ENCODE data around the gene CCL14. TPM values are rescaled to one million over a fixed set of nuclear protein-coding genes. Genes with fewer than 3 reads are reported as not detected.

Gene CCL14
- total RNA-seq (ENCODE audit: unreplicated experiment), result not detected
- long read RNA-seq, result 0 reads

DNA sequence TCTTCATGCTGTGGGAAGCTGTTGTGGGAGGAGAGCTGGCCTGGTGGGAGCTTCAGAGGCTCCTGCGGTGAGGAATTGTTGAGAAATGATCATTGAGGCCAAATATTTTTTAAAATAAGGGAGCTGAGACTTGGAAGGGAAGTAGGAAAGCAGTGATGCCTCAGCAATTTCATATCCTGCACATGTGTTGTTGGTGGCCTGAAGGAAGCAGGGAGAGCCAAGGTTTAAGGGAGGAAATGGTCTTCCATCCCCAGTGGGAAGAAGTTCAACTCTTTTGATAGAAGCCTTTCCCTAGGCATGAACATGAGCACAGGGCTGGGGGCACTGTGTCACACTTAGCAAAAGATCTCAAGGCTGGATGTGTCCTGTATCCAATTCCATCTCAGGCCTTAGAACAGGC is at the start of gene CCL14:
TSS of gene CCL14 (minus strand) at position 87 of the 400 bp plus-strand sequence. CDS start at position 7, 80 bp downstream.
- H3K36me3 Mint-ChIP-seq (ENCODE audit: unreplicated experiment), result no peaks in the 10 kb centered on the region

DNA sequence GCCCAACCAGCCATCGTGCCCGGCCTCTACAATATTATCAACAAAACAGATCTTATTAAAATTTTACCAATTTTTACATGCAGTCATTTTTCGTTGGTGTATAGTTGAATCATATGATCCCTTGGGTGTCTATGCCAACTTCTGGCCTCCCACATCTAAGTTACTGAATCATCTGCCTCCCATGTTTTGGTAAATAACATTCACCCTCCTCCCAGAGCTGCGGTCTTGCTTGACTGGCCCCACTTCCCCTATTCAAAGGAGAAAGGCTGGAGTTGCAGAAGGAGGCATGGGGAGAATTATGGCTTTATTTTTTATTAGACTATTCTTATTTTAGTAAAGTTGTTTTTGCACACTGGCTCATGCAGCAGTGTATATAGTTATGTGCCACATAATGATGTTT is 49.7 kb upstream of the CCL14 start:
- TF ChIP-seq, protein P1, sequence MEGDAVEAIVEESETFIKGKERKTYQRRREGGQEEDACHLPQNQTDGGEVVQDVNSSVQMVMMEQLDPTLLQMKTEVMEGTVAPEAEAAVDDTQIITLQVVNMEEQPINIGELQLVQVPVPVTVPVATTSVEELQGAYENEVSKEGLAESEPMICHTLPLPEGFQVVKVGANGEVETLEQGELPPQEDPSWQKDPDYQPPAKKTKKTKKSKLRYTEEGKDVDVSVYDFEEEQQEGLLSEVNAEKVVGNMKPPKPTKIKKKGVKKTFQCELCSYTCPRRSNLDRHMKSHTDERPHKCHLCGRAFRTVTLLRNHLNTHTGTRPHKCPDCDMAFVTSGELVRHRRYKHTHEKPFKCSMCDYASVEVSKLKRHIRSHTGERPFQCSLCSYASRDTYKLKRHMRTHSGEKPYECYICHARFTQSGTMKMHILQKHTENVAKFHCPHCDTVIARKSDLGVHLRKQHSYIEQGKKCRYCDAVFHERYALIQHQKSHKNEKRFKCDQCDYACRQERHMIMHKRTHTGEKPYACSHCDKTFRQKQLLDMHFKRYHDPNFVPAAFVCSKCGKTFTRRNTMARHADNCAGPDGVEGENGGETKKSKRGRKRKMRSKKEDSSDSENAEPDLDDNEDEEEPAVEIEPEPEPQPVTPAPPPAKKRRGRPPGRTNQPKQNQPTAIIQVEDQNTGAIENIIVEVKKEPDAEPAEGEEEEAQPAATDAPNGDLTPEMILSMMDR (IDR thresholded peaks at IDR 0.05; ENCODE audit: partially characterized antibody, unreplicated experiment), result no peak
- no peak overlapping the region for H3K27ac Mint-ChIP-seq (ENCODE audit: unreplicated experiment)
- H3K4me3 Mint-ChIP-seq (ENCODE audit: unreplicated experiment), result no peak overlapping the region
- H3K9me3 Mint-ChIP-seq (ENCODE audit: unreplicated experiment), result no peaks in the 10 kb centered on the region
- peaks cover 2% of the 10 kb centered on the region for H3K27me3 Mint-ChIP-seq (ENCODE audit: unreplicated experiment)
- no peaks in the 10 kb centered on the region for H3K4me1 Mint-ChIP-seq (ENCODE audit: low read depth, unreplicated experiment)
- no peak for DNase-seq
- peaks cover 4% of the 10 kb centered on the region for H3K36me3 Mint-ChIP-seq (ENCODE audit: unreplicated experiment)

More for the DNA sequence above, at the start of gene CCL14:
- H3K9me3 Mint-ChIP-seq (ENCODE audit: unreplicated experiment), result no peaks in the 10 kb centered on the region
- TF ChIP-seq, protein P1 (IDR thresholded peaks at IDR 0.05; ENCODE audit: partially characterized antibody, unreplicated experiment), result no peak
- H3K4me1 Mint-ChIP-seq (ENCODE audit: low read depth, unreplicated experiment), result no peaks in the 10 kb centered on the region
- no peak within 1 kb of the TSS for H3K4me3 Mint-ChIP-seq (ENCODE audit: unreplicated experiment)
- no peaks in the 10 kb centered on the region for H3K27me3 Mint-ChIP-seq (ENCODE audit: unreplicated experiment)
- H3K27ac Mint-ChIP-seq (ENCODE audit: unreplicated experiment), result no peak within 1 kb of the TSS
- DNase-seq, result no peak

DNA sequence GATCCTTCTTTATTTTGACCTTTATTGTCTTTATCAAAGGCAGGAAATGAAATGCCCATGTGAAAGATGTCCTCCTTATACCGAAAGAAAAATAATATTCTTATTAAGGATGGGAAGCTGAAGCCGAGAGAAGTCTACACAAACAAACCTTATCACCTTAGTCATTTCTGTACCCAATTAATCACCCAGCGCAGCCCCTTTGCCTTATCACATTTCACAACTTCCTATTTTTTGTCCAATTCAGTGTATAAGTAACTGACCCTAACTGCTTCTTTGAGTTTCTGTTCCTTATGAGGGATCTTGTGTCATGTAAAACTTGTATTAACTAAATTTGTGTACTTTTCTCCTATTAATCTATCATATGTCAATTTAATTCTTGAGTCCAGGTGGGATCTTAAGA is 47.6 kb upstream of the CCL14 start:
- peaks cover 4% of the 10 kb centered on the region for H3K36me3 Mint-ChIP-seq (ENCODE audit: unreplicated experiment)
- no peak overlapping the region for H3K27ac Mint-ChIP-seq (ENCODE audit: unreplicated experiment)
- DNase-seq, result no peak
- no peak overlapping the region for H3K4me3 Mint-ChIP-seq (ENCODE audit: unreplicated experiment)
- peaks cover 9% of the 10 kb centered on the region for H3K4me1 Mint-ChIP-seq (ENCODE audit: low read depth, unreplicated experiment)
- peaks cover 4% of the 10 kb centered on the region for H3K27me3 Mint-ChIP-seq (ENCODE audit: unreplicated experiment)
- TF ChIP-seq, protein P1 (IDR thresholded peaks at IDR 0.05; ENCODE audit: partially characterized antibody, unreplicated experiment), result no peak
- peaks cover 2% of the 10 kb centered on the region for H3K9me3 Mint-ChIP-seq (ENCODE audit: unreplicated experiment)

DNA sequence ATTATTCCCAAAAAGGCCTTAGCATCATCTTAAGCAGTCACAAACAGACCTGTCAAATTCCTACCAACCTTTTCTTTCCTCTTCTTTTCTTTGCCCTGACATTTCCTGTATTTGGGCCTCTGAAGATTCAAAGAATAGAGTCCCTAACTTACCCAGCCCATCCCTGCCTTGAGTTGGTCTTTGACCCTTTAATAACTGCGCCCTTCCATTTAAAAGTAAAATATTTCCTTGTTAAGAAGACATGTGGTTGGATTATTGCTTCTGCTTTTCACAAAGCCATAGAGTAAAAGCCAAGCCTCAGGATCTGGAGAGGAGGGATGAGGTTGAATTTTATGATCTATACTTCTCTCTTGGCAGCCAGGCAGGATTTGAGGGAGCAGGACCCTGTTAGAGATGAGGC is 44.4 kb upstream of the CCL14 start:
- peaks cover 2% of the 10 kb centered on the region for H3K9me3 Mint-ChIP-seq (ENCODE audit: unreplicated experiment)
- no peak overlapping the region for H3K4me3 Mint-ChIP-seq (ENCODE audit: unreplicated experiment)
- DNase-seq, result no peak
- TF ChIP-seq, protein P1 (IDR thresholded peaks at IDR 0.05; ENCODE audit: partially characterized antibody, unreplicated experiment), result no peak
- peaks cover 9% of the 10 kb centered on the region for H3K4me1 Mint-ChIP-seq (ENCODE audit: low read depth, unreplicated experiment)
- peaks cover 4% of the 10 kb centered on the region for H3K36me3 Mint-ChIP-seq (ENCODE audit: unreplicated experiment)
- no peak overlapping the region for H3K27ac Mint-ChIP-seq (ENCODE audit: unreplicated experiment)
- peaks cover 7% of the 10 kb centered on the region for H3K27me3 Mint-ChIP-seq (ENCODE audit: unreplicated experiment)

DNA sequence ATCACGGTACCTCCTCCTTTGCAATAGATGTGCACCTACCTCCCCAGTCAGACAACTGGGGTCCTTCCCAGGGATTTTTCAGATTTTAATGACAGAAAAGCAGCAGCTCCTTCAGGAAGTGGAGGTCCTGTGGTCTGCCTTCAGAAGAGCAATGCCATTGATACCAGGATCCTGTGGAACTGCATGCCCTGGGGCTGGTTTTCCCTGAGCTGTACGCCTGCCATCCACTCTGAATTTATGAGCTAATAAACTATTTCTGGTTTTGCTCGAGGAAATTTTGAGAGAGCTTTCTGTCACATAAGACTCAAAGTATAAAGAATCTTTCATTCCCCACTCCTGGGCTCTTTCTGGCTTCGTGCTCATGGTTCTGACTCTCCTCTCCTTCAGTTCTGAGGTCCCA is 41.2 kb upstream of the CCL14 start:
- Mint-ChIP-seq H3K27ac (ENCODE audit: unreplicated experiment) (no peak overlapping the region), H3K9me3 (ENCODE audit: unreplicated experiment) (peaks cover 2% of the 10 kb centered on the region), H3K36me3 (ENCODE audit: unreplicated experiment) (peaks cover 4% of the 10 kb centered on the region), H3K4me3 (ENCODE audit: unreplicated experiment) (no peak overlapping the region), H3K27me3 (ENCODE audit: unreplicated experiment) (peaks cover 7% of the 10 kb centered on the region), H3K4me1 (ENCODE audit: low read depth, unreplicated experiment) (peaks cover 9% of the 10 kb centered on the region)
- DNase-seq, result no peak
- TF ChIP-seq, protein P1 (IDR thresholded peaks at IDR 0.05; ENCODE audit: partially characterized antibody, unreplicated experiment), result no peak

Data from glutamatergic neuron (in vitro differentiated cells).